ENCODE data around the gene SYT7.
A peak's percentile ranks its signal among the peaks of the same experiment; 100 is the strongest.

The SYT7 gene

GRCh38 chr11:61607920-61608599 is 27.2 kb upstream of the SYT7 start:
- DNase-seq = no peak

DNA sequence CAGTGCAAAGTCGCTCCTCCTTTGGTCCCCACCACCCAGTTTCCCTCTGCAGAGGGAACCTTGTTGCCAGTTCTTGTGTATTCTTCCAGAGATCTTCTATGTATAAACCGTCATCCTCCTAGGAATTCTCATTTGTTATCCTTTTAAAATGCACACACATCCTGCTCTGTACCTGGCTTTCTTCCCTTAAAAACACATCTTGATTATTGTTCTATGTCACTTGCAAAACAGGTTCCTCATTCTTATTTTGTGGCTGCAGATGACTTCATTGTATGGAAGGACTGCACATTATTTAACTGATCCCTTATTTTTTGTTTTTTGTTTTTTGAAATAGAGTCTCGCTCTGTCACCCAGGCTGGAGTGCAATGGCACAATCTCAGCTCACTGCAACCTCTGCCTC is 26.6 kb upstream of the SYT7 start:
- no peak for DNase-seq

- no peak for DNase-seq
These were observed 22.8 kb upstream of the SYT7 start for GRCh38 chr11:61603667-61604066.

DNA sequence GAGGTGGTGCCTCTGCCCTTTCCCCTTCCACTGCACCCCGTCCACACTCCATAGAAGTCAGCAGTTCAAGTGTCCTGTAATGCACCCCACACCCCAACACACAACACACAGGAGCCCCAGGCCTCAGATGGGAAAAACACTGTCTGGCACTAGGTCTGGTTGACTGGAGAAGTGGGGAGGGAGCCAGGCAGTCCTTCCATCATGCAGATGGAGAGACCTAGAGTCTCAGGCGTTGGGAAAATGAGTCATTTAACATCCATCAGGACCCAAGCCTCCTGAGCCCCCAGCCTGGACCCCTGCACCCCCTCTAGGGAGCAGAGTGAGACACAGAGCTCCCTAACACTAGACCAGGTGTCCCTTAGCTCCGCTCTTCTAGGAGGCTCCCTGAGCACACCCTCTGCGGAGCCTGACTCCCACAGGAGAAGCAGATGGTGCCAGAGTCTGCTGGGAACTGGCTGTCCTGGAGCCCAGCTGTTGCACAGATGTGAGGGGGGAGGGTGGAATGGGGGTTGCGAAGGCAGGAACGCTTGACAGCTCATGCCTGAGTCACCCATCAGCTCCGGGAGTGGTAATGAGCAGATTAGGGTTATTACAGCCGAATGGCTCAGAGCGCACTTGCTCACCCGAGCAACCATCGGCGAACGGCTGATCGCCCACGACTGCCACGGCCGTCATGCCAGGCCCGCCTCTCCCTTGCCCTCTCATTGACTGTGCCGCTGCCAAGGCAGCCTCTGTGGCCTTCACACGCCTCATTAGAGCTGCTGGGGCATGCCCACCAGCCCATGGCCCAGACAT is 22.1 kb upstream of the SYT7 start:
- peak; percentile 99 for DNase-seq

- DNase-seq = no peak
These were observed 20.6 kb upstream of the SYT7 start for GRCh38 chr11:61601512-61601911.

- no peak for DNase-seq
These were observed 19.3 kb upstream of the SYT7 start for GRCh38 chr11:61599968-61600710.

GRCh38 chr11:61598886-61599868 is 18.3 kb upstream of the SYT7 start:
- DNase-seq = peak; percentile 38

- DNase-seq = no peak
These were observed 17.5 kb upstream of the SYT7 start for GRCh38 chr11:61598374-61598773.

GRCh38 chr11:61596990-61597389 is 16.1 kb upstream of the SYT7 start:
- DNase-seq = no peak

GRCh38 chr11:61596542-61596941 is 15.7 kb upstream of the SYT7 start:
- no peak for DNase-seq

DNA sequence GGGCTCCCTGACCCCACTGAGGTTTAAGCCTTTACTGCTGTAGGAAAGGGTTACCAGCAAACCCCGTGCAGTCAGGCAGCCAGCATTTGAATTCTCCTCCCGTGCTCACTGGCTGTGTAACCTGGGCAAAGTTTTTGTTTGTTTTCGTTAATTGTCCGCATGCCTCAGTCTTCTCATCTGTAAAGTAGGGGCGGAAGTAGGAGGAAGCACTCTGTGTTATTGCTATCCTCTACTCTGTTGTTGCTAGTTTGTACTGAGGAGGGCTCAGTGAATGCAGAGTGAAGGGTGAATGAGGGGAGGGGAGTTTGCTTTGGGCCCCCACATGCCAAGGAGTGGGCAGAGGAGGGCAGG is 14.0 kb upstream of the SYT7 start:
- no peak for DNase-seq

GRCh38 chr11:61593151-61593550 is 12.3 kb upstream of the SYT7 start:
- DNase-seq = no peak

GRCh38 chr11:61592176-61592575 is 11.3 kb upstream of the SYT7 start:
- no peak for DNase-seq

GRCh38 chr11:61589961-61590360 is 9.1 kb upstream of the SYT7 start:
- no peak for DNase-seq

DNA sequence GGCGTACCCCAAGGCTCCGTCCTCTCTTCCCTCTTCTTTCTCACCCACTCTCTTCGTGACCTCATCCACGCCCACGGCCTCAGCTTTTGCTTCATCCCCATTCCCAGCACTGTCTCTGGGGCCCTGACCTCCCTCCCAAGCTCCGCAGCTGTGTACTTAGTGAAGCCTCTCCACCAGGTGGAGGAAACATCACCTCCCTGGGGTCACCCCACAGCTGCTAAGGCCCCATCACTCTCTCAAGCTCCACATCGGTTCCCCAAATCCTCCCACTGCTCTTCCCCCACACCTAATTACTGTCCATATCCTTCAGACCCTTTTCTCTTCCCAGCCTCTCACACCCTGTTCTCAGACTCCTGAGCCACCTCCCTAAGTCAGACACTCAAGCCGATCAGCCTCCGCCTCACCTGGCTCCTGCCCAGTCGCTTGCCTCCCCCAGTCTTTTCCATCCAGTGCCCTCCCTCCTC is 7.9 kb upstream of the SYT7 start:
- DNase-seq = no peak

DNA sequence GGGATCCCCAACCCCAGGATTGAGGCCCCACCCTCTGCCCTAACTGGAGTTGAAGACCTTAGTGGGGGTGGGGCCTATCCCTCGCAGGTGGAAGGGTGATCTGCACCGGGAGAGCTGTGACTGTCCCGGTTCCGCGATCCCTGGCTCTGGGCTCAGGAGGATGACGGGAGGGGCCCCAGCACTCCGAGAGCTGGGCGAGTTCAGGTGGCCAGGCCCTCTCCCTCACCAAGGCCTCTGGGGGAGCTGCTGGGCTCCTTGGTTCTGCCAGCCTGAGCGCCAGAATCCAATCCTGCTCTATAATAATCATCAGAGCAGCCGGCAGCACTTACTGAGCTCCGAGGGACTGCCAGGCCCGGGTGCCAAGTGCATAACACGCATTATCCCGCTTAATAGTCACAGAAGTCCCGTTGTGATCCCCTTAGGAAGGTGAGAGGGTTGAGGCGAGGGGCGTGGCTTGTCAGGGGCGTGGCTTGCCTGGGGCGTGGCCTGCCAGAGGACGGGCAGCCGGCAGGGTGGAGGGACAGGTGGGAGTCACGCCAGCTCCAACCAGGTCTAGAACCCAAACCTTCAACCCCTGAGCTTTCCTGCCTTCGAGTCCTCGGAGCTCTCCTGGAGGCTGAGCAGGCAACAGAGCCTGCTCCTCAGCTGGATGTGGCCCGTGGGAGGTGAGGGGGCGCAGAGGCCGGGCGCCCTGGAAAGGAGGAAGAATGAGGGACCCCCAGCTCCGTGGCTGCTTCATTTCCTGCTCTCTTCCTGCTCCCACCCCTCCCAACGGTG is 7.3 kb upstream of the SYT7 start:
- peak; percentile 43 for DNase-seq

- peak; percentile 27 for DNase-seq
These were observed 6.7 kb upstream of the SYT7 start for GRCh38 chr11:61587541-61587941.

DNA sequence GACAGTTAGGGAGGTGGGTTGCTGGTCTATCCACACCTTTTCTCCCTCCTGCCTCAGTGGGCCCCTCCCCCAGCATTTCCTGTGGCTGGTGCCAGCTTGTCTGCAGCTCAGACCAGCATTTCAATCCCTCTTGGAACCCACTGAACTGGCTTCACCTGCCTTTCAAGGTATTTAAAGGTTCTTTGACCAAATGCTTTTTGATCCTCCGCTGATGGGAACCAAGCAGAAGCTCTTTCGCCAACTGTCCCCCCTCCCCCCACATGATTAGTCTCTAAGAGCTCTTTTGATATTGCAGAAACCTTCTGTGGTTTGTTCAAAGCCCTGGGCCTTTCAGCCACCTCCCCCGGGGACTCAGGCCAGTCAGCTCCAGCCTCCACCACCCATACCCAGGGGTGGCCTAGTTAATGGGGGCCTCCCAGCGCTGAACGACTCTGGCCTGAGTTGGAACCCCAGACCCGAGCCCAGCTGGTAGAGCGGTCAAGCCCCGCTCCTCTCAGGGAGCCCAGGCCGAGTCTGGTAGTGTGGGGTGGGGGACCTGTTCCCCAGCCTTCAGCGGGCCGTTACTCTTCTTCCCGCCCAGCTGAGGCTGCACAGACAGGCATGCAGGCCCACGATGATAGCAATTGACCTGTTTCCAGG is 6.0 kb upstream of the SYT7 start:
- no peak for DNase-seq

DNA sequence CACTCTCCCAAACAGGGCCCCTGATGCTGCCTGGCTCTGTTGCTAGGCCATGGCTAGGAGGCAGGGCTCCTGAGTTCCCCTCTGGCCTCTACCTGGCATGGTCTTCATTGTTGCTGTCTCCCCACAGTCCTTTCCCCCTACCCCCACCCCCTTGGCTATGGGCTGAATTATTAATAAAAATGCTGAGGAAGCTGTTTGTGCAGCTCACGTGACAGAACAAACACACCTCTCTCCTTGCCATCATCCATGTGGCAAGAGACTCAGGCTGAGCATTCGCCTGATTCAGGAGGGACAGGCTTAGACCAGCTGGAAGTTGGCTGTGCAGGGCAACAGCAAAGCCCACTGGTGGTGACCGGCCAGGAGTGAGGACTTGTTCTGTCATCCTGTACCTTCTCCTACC is 4.2 kb upstream of the SYT7 start:
- DNase-seq = no peak

- DNase-seq = no peak
These were observed 1.1 kb upstream of the SYT7 start for GRCh38 chr11:61581931-61582330.

DNA sequence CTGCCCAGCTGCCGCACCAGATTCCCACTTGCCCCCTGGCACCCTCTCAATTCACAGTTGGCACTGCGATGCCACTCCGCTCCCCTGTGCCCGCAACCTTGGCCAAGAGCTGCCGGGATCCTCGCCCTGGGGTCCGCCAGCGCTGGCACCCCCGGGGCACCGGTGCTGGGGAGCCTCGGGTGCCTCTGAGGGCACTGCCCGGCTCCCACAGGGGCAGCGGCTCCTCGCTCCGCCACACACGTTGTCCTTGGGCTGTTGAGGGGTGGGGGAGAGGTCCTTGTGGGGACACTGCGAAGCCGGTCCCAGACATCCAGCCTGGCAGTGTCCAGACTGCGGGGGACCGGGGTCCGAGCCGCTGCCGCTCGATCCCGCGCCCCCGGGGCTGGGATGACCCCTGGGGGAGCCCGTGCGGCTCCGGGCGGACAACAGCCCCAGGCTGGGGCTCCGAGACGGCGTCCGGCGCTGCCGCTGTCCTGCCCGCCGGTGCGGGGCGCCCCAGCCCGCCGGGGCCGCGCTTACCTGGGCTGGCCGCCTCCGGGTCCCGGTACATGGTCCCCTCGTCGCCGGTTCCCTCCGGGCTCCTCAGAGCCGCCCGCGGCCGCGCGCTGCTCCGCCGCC is 496 bp downstream of the SYT7 start:
- DNase-seq = peak; percentile 27
